HEK293T (cell line): ENCODE results near the gene CCR1.

Experiments used
- CTCF ChIA-PET: fragments of 350-600 bp; formaldehyde crosslinking; extraction: SDS; loops from one replicate; lab custom pipeline; 2021; ENCODE audit warnings: antibody characterized with exemption, inconsistent platforms; lab: Yijun Ruan, JAX
- POLR2A ChIA-PET: fragments of 350-600 bp; formaldehyde crosslinking; extraction: SDS; loops from one replicate; lab custom pipeline; 2020; ENCODE audit warnings: antibody characterized with exemption, inconsistent platforms; lab: Yijun Ruan, JAX
- DNase-seq: peaks from one replicate; pipeline ENCODE4 v3.0.0; 2012; ENCODE audit warnings: mixed read lengths; ENCODE audit errors: extremely low spot score
- ARNT ChIP-seq: fragments of 450-650 bp; IDR thresholded peaks from 2 replicates; pipeline ENCODE4 v1.6.1; 2017; ENCODE audit warnings: mild to moderate bottlenecking
- BHLHE40 ChIP-seq: fragments of 450-650 bp; IDR thresholded peaks from 2 replicates; pipeline ENCODE4 v1.6.1; 2016; ENCODE audit warnings: mild to moderate bottlenecking, moderate library complexity, borderline replicate concordance
- CTBP1 ChIP-seq: fragments of 450-650 bp; IDR thresholded peaks from 2 replicates; pipeline ENCODE4 v1.6.1; 2016; ENCODE audit warnings: borderline replicate concordance
- ELF4 ChIP-seq: fragments of 450-650 bp; IDR thresholded peaks from 2 replicates; pipeline ENCODE4 v1.6.1; 2017; ENCODE audit warnings: antibody characterized with exemption
- FOXA1 ChIP-seq: fragments of 450-650 bp; IDR thresholded peaks from 2 replicates; pipeline ENCODE4 v1.6.1; 2016; ENCODE audit warnings: mild to moderate bottlenecking
- FOXK2 ChIP-seq: fragments of 450-650 bp; IDR thresholded peaks from 2 replicates; pipeline ENCODE4 v1.6.1; 2016; ENCODE audit warnings: mild to moderate bottlenecking
- FOXM1 ChIP-seq: fragments of 450-650 bp; IDR thresholded peaks from 2 replicates; pipeline ENCODE4 v1.6.1; 2017; ENCODE audit warnings: mild to moderate bottlenecking, borderline replicate concordance
- HDGF ChIP-seq: fragments of 450-650 bp; IDR thresholded peaks from 2 replicates; pipeline ENCODE4 v1.6.1; 2017; ENCODE audit warnings: antibody characterized with exemption, borderline replicate concordance
- L3MBTL2 ChIP-seq: fragments of 450-650 bp; conservative IDR thresholded peaks from 2 replicates; pipeline ENCODE4 v1.6.1; 2016; ENCODE audit warnings: mild to moderate bottlenecking
- LEF1 ChIP-seq: fragments of 450-650 bp; IDR thresholded peaks from 2 replicates; pipeline ENCODE4 v1.6.1; 2017; ENCODE audit warnings: mild to moderate bottlenecking, borderline replicate concordance
- NFRKB ChIP-seq: fragments of 450-650 bp; IDR thresholded peaks from 2 replicates; pipeline ENCODE4 v1.6.1; 2016; ENCODE audit warnings: mild to moderate bottlenecking, moderate library complexity
- SP1 ChIP-seq: fragments of 450-650 bp; IDR thresholded peaks from 2 replicates; pipeline ENCODE4 v1.6.1; 2017
- SUZ12 ChIP-seq: fragments of 450-650 bp; IDR thresholded peaks from 2 replicates; pipeline ENCODE4 v1.6.1; 2016; ENCODE audit warnings: mild to moderate bottlenecking
- TARDBP ChIP-seq: fragments of 450-650 bp; IDR thresholded peaks from 2 replicates; pipeline ENCODE4 v1.6.1; 2016
- ZNF384 ChIP-seq: fragments of 450-650 bp; IDR thresholded peaks from 2 replicates; pipeline ENCODE4 v1.6.1; 2016
- TF ChIP-seq, protein P1 (sequence below): fragments of 450-650 bp; IDR thresholded peaks from 2 replicates; pipeline ENCODE4 v1.6.1; 2016

CCR1 gene

DNA sequence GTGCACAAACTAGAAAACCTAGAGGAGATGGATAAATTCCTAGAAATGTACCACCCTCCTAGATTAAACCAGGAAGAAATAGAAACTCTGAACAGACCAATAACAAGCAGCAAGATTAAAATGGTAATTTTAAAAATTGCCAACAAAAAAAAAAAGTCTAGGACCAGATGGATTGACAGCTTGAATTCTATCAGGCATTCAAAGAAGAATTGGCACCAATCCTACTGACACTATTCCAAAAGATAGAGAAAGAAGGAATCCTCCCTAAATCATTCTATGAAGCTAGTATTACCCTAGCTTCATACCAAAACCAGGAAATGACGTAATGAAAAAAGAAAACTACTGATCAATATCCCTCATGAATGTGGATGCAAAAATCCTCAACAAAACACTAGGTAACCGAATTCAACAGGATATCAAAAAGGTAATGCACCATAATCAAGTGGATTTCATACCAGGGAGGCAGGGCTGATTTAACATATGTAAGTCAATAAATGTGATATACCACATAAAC lies 10.1 kb upstream of the CCR1 start:
- ChIA-PET POLR2A (no interaction called here), CTCF (no interaction called here)
- TF ChIP-seq SUZ12 (no peak), FOXK2 (no peak), NFRKB (no peak), BHLHE40 (no peak), CTBP1 (no peak), L3MBTL2 (no peak), ELF4 (no peak), TARDBP (no peak), HDGF (no peak), FOXA1 (no peak), LEF1 (no peak), ARNT (no peak), ZNF384 (no peak), FOXM1 (no peak), SP1 (no peak)
- TF ChIP-seq, protein P1, sequence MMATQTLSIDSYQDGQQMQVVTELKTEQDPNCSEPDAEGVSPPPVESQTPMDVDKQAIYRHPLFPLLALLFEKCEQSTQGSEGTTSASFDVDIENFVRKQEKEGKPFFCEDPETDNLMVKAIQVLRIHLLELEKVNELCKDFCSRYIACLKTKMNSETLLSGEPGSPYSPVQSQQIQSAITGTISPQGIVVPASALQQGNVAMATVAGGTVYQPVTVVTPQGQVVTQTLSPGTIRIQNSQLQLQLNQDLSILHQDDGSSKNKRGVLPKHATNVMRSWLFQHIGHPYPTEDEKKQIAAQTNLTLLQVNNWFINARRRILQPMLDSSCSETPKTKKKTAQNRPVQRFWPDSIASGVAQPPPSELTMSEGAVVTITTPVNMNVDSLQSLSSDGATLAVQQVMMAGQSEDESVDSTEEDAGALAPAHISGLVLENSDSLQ: no peak
- no peak for DNase-seq

DNA sequence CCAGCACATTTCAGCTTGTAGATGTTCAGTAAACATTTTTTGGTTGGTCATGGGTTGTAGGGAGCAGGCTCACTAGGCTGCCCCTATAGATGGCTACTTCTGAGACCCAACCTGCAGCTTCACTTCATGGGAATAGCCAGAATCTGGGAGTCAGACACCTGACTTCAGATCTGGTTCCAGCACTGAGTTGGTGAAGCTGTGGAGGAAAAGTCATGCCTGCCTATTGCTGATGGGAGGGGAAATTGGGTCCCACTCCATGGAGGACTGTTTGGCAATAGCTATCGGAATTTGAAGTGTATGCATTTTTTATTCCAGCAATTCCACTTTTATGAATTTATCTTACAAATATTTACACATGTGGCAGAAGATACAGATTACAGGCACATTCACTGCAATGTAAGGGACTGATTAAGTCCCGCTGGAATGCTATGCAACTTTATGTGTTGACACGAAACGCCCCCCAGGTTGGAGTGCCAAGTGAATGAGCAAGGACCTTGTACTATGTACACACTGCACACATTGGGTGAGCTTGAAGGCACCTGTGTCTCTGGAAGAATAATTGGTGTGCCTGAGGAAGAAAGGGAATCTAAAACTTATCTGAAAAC lies 7.8 kb upstream of the CCR1 start:
- no peak for TF ChIP-seq SUZ12
- CTCF ChIA-PET: no interaction called here
- DNase-seq: no peak
- POLR2A ChIA-PET: no interaction called here

DNA sequence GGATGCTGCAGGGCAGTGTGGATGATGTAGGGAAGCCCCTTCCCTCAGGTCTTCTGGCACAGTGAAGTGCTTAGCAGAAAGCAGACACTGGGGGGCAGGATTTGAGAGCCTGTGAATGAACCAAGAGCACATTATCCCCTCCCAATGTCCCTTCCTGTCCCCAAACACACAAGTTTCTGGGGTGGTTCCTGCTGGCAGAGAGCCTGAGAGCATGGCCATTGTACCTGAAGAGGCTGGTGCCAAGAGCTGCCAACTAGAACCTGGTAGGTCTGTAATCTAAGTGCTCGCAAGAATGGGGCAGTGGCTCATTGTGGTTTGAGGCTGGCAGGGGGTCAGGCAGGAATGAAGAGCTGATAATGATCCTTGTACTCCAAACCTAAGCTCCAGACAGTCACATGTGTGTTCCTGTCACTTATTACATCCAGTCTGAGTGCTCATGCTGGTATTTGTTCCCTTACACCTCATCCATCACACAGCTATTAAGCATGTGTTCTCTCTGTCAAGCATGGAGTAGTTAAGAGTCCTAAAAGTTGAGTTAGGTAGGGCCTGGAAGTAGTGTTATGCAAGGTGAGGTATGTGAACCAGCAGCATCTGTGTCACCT lies 6.7 kb upstream of the CCR1 start:
- peak; percentile 40 for DNase-seq
- ChIA-PET POLR2A (no interaction called here), CTCF (interaction anchor here (0.9 kb wide), 1 partner anchor 160 kb away, joined by 3 read pairs; no protein-coding TSS in a partner anchor)
- TF ChIP-seq ARNT: no peak
- TF ChIP-seq ZNF384: no peak
- TF ChIP-seq LEF1: no peak
- no peak for TF ChIP-seq FOXM1
- no peak for TF ChIP-seq SP1
- TF ChIP-seq SUZ12: no peak
- no peak for TF ChIP-seq BHLHE40
- TF ChIP-seq HDGF: no peak
- TF ChIP-seq, protein P1: no peak
- TF ChIP-seq FOXK2: no peak

DNA sequence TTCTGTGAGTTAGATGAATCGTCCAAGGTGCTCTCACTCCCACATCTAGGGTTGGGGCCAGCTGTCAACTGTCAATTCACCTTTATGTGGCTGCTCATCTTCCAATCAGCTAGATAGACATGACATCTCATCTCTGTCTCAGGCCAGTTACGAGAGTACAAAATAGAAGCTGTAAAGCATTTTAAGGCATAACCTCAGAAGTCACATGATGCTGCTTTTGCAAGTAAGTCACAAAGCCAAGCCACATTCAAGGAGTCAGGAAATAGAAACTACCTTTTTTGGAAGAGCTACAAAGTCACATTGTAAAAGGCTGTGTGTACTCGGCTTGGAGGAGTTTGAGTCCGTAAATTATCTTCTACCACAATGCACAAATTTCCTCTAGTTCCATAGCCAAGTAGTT lies 5.1 kb upstream of the CCR1 start:
- TF ChIP-seq ZNF384 (no peak), ARNT (no peak), SP1 (no peak), FOXM1 (no peak), BHLHE40 (no peak), FOXA1 (no peak), CTBP1 (no peak), L3MBTL2 (no peak), NFRKB (no peak), HDGF (no peak)
- TF ChIP-seq, protein P1: no peak
- CTCF ChIA-PET: interaction anchor here (0.7 kb wide), 1 partner anchor 139 kb away, joined by 3 read pairs; no protein-coding TSS in a partner anchor
- no peak for DNase-seq
- POLR2A ChIA-PET: no interaction called here

DNA sequence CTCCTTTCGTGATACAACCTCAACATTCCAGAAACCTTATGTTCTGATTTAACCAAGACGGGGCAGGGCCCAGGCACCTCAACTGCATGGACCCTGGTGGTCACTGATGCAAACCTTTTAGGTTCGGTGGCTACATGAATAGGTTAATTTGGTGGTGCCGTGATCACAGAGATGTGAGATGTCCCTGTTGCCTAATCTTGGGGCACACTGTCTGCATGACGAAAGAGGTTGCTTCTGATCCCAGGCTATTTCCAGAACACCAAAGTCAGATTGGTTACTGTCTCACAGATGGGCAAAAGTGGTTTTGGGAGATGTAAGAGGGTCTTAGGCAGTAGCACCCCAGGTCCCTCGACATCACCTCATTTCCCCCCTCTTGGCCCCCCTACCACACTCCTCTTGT lies 4.0 kb upstream of the CCR1 start:
- TF ChIP-seq ELF4 (no peak), CTBP1 (no peak), ARNT (no peak), BHLHE40 (no peak)
- CTCF ChIA-PET: no interaction called here

DNA sequence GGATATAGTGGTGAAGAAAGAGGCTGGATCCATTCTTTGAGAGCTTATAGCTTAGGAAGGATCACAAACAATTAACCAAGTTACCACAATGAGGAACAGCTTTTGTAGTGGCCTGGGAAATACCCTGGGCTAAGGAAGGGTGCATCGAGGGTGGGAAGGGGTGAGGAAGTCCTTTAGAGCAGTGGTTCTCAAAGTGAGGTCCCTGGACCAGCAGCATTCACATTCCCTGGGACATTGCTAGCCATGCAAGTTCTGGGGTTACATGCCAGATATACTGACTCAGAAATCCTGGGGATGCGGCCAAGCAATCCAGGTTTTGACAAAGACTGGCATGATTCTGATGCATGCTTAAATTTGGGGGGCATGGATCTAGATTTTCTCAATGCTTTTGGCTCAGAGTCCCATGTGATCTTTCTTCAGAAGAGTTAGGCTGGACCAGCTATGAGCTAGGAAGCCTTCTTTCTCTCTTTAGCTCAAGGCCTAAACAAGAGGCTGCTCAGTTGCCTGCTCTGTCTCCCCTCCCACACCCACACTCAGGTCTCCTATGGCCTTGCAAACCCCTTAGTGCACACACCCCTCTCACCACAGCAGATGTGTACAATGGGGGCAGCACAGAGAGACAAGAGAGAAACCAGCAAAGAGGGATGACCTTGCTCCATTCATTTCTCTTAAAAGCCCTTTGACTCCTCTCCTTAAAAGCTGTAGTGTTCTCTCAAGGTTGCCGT lies 1.8 kb upstream of the CCR1 start:
- ChIA-PET POLR2A (no interaction called here), CTCF (no interaction called here)
- TF ChIP-seq SP1 (no peak), CTBP1 (no peak), LEF1 (no peak)
- no peak for DNase-seq

More for the DNA sequence above, 4.0 kb upstream of the CCR1 start:
- POLR2A ChIA-PET: no interaction called here
- DNase-seq: no peak
